ENCODE measurements around the gene APC2. TPM values are rescaled to one million over a fixed set of nuclear protein-coding genes. Genes with fewer than 3 reads are reported as not detected.
"Not testable (repeated sequence)": the region's sequence is repeated elsewhere in the genome, so short reads cannot be mapped to it uniquely, and the experiment has no call there.

Gene APC2
- total RNA-seq, 1 experiment from 2014 or later = 0.43 TPM

DNA sequence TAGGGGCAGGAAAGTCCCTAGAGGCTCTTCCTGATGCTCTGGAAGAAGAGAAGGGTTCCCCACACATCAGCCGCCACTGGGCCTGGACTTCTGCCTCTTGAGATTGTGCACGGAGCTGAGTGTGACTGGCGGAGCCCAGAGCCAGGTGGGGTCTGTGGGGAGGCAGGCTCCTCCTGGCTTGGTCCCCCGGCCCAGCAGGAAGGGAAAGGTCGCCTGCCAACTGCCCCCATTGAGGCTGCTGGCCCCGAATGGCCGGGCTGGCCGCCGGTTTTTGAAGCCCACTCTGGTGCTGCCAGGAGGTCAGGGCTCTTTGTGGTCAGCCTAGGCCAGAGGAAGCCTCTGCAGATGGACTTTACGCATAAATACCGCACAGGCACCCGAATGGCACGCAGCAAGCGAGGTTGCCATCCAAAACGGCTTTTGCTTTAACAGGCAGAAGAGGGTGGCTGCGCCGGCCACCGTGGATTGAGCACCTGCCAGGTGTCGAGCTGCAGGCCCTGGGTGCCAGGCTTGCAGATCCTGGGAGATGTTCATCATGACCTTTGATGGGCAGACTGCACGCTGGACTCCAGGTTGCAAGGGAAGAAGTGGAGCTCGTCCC lies 37.5 kb upstream of the APC2 start:
- DNase-seq (ENCODE audit: low spot score) = no peak

DNA sequence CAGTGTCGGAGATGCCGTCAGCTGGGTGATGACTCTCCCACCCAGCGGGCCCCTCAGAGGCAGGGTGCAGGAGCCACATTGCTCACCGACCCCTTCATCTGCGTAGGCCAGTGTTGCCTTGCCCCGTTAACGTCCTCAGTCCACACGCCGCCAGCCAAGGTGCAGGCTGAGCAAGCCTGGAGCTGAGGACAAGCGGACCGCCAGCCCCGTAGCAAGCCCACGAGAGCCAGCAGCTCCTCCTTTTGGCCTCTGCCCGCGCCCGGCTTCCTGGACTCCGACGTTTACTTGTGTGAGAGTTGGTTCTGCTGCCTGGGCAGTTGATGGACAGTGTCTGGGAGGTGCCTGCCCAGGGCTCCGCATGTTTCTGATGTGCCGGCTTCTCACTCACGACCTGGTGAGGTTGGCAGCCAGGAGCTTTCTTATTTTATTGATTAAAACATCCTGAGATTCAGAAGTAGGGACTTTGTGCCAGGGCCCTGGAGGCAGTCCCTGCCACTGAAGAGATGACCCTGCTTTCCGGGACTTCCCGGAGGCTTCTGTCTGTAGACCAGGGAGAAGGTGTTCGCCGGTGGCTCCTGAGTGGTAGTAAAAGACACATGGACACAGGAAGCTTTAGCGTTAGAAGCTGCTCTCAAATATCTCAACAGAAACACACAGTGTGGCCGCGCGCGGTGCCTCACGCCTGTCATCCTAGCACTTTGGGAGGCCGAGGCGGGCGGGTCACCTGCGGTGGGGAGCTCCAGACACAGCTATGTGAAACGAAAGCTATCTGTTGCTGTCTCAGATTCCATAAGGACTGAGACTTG lies 36.7 kb upstream of the APC2 start:
- DNase-seq (ENCODE audit: low spot score) = no peak

DNA sequence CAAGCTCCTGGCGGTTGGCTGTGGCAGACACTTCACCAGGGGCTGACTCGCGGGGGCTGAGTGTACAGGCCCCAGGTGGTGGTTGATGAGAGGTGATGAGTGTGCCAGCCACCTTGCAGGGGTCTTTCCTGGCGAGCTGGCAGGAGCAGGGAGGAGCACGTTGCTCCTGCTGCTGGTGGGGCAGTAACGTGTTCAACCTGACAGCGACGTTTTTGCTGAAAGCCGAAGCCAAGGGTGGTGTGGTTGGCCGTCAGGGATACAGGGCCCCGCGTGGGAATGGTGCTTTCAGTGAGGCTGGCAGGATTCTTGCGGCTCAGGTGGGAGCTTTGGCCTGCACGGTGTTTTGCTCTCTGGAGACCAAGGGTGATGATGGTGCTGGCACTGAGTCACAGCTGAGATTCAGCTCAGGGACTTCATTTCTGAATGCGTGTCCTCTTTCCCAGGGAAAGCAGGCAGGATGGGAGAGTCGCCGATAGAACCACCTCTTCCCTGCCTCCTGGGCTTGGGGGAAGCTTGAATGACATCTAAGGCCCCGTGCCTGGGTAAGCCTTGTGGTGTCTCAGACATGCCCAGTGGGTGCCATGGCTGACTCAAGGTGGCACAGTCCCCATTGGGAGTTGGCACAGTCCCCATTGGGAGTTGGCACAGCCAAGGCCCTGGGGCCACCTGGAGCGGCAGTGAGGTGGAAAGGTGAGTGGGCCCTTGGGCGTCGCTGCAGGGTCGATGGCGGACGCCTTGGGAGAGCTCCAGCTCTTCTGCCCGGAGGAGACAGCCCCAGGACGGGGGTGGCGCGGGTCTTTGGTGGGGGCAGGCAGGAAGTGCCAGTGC lies 33.7 kb upstream of the APC2 start:
- no peak for DNase-seq (ENCODE audit: low spot score)

GRCh38 chr19:1417145-1417544 lies 32.8 kb upstream of the APC2 start:
- no peak for DNase-seq (ENCODE audit: low spot score)

GRCh38 chr19:1417681-1418495 lies 32.0 kb upstream of the APC2 start:
- DNase-seq (ENCODE audit: low spot score) = no peak

- no peak for DNase-seq (ENCODE audit: low spot score)
Observed at GRCh38 chr19:1418496-1418775, 31.5 kb upstream of the APC2 start.

- DNase-seq (ENCODE audit: low spot score) = no peak
Observed at GRCh38 chr19:1418951-1419738, 30.8 kb upstream of the APC2 start.

- not testable (repeated sequence) for DNase-seq (ENCODE audit: low spot score)
Observed at GRCh38 chr19:1420085-1420484, 29.8 kb upstream of the APC2 start.

GRCh38 chr19:1420590-1420989 lies 29.3 kb upstream of the APC2 start:
- DNase-seq (ENCODE audit: low spot score) = no peak

- DNase-seq (ENCODE audit: low spot score) = no peak
Observed at GRCh38 chr19:1421218-1421957, 28.5 kb upstream of the APC2 start.

DNA sequence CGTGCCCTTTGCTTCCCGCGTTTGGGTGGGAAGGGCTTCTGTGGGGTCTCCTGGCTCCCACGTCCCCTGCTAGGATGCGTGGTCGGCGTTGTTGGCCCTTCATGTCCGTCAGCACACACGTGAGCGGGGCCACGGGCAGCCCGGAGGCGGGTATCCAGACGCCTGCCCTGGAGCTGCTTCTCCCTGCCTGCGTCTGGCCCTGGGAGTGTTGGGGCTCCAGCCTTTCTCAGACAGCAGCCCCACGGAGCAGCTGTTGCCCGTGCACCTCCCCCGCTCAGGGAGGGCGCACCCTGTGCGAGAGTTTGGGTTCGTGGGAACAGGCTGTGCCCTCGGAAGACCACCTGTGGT lies 28.0 kb upstream of the APC2 start:
- DNase-seq (ENCODE audit: low spot score) = no peak

GRCh38 chr19:1422360-1422759 lies 27.6 kb upstream of the APC2 start:
- no peak for DNase-seq (ENCODE audit: low spot score)

- no peak for DNase-seq (ENCODE audit: low spot score)
Observed at GRCh38 chr19:1422943-1423342, 27.0 kb upstream of the APC2 start.

- DNase-seq (ENCODE audit: low spot score) = no peak
Observed at GRCh38 chr19:1423436-1424191, 26.3 kb upstream of the APC2 start.

DNA sequence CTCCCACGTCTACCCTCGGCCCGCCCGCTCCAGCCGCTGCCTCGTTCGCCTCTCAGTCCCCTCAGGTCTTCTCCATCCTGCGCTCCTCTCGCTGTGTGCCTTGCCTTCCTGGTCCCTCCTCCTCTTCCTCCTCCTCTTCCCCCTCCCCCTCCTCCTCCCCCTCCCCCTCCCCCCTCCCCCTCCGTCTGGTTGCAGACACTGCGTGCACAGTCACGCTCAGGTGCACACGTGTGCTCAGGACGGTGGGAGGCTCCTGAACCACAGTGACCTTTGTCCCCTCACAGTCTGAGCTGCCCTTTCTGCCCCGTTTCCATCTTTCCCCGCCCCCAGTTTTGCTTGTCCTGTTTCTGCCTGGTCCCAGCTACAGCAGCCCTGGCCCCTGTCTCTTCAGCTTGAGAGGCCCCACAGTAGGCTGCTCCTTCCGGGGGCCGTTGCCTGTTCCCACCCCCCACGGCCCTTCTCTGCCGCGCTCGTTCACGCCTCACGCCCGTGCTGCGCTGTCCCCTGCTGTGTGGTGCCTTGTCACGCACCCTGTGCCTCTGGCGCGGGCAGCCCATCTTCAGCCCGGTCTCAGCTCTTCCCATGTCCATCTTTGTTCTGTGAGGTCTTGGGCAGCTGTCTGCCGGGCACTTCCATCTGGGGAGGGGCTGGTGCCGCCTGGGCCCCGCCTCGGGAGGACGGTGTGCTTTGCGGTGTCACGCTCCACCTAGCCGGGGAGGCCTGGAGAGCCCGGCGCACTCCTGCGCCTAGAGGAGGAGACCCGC lies 25.5 kb upstream of the APC2 start:
- DNase-seq (ENCODE audit: low spot score) = no peak

DNA sequence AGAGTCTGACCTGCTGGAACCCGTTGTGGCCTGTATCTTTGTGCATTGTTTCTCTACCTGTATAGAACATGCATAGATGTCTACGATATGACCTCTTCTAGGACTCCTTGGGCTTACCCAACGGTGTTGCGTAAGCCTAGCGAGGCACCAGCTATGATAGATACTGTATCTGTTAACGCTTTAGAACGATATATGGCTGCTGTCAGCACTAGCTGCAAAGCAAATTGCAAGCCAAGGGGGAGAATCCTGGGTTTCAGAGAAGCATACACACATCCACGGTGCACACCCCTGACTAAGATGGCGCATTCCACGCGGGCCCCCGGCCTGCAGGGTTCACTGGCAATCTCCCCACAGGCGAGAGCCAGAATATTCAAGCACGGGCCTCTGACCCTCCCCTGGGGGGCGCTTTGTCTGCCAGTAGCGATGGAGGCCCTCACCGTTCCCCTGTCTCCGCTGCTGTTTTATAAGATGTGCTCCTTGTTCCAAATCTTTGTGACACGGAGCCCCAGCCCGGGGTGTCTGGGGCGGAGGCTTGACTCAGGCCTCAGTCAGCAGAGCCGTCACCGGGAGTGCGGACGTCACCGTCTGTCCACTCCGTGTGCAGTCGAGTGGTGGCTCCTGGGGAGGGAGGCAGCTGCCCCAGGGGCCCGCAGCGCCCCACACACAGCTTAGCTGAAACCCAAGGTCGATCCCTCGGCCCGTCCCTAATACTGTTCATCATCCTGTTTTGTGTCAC lies 24.7 kb upstream of the APC2 start:
- DNase-seq (ENCODE audit: low spot score) = no peak

DNA sequence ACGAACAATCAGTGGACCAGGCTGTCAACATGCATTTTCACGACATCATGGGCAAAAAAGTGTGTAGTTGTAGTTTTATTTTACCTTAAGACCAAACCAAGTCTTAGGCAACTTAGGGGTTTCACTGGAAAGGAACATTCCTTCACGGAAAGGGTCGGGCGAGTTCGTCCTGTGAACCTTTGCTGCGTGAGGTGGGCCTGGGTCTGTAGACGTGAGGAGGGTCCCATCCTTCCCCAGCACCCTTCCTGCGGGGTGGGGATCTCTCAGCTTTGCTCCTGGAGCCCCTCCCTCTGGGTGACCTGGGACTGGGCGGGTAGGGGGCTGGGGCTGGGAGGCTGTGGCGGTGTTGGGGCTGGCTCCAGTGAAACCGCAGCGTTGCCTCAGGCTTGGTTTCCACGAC lies 24.0 kb upstream of the APC2 start:
- DNase-seq (ENCODE audit: low spot score) = no peak

DNA sequence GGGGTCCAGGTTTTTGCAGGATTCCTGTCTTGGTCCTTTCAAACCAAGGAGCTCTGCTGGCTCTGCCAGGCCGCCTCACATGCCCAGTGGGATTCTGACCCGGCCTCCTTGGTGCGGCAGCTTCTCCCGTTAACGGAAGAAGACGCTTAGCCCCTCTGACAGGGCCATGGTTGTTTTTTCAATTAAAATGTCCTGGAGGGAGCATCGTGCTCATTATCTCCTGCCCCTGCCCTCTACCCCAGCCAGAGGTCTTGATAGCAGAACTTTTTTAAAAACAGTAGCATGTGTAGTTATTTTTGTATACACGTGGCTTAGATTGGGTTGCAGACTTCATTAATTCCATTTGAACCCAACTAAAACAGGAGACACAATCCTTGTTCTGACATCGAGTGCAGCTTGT lies 23.2 kb upstream of the APC2 start:
- DNase-seq (ENCODE audit: low spot score) = no peak
